HG02642 (cell line): Measurements from ENCODE around the gene TTC14.
"Not testable (repeated sequence)": the region's sequence is repeated elsewhere in the genome, so short reads cannot be mapped to it uniquely, and the experiment has no call there.

Source experiments
- ATAC-seq: cut with Tn5 transposase; IDR thresholded peaks from one replicate; pipeline ENCODE4 v1.9.1; 2021; ENCODE audit warnings: mild to moderate bottlenecking; ENCODE audit not compliant: unreplicated experiment, poor library complexity

Gene TTC14, protein sequence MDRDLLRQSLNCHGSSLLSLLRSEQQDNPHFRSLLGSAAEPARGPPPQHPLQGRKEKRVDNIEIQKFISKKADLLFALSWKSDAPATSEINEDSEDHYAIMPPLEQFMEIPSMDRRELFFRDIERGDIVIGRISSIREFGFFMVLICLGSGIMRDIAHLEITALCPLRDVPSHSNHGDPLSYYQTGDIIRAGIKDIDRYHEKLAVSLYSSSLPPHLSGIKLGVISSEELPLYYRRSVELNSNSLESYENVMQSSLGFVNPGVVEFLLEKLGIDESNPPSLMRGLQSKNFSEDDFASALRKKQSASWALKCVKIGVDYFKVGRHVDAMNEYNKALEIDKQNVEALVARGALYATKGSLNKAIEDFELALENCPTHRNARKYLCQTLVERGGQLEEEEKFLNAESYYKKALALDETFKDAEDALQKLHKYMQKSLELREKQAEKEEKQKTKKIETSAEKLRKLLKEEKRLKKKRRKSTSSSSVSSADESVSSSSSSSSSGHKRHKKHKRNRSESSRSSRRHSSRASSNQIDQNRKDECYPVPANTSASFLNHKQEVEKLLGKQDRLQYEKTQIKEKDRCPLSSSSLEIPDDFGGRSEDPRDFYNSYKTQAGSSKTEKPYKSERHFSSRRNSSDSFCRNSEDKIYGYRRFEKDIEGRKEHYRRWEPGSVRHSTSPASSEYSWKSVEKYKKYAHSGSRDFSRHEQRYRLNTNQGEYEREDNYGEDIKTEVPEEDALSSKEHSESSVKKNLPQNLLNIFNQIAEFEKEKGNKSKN

DNA sequence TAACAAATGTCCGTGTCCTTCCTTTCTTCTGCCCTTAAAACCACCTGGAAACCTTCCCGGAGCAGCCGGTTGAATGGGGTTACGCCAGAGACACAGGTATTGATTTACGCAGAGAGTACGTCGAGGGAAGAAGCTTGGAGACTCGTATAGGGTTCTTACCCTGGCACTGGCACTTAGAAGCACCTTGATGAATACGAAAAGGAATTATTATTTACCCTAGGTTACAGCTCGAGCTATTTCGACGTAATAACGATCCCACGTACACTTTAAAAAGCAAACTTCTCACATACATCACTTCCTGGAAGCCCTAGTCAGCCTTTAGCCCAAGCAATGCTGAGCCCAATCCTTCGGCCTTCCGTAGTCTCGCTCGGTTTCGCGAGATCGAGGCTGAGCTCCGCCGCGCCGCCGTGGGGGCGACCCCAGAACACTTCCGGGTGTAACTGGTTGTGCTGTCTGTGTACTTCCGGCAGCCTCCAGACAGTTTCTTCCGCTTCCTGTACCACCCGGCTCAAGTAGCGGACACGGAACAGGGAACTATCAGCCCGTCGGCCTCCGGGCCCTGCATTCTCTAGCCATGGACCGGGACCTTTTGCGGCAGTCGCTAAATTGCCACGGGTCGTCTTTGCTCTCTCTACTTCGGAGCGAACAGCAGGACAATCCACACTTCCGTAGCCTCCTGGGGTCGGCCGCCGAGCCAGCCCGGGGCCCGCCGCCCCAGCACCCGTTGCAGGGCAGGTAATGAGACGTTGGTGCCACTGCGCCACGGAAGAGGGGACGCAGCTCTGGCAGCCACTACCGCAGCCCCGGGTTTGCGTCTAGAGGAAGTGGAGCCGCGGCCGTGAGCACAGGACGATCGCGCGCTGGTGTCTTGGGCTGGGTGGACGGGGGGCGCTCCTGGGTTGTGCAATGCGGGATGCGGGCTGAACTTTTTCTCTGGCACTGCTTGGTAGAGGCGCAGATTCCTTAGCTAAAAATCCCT is at the start of gene TTC14:
Gene TTC14, plus strand, starts transcription at position 476 of the 979 bp plus-strand sequence. Its CDS starts 99 bp downstream, at position 575.
- peak; percentile 98 for ATAC-seq

DNA sequence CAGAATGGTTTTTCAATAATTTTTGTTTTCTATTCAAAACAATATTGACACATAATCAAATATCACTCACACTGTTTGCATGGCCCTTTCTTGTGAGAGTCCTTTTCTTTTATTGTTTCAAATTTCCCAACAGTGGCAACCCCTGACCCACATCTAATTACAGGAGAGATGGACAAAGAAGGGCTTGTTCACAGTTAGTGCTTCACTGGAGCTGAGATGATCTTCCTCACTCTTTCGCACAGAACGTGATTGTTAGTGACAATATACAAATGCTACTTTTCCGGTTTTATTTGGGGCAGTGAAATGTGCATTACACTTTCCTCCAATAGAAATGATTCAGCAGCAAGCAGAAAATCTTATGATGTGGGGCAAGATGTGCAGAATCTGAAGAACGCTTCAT is 38.6 kb upstream of the TTC14 start:
- no peak for ATAC-seq

DNA sequence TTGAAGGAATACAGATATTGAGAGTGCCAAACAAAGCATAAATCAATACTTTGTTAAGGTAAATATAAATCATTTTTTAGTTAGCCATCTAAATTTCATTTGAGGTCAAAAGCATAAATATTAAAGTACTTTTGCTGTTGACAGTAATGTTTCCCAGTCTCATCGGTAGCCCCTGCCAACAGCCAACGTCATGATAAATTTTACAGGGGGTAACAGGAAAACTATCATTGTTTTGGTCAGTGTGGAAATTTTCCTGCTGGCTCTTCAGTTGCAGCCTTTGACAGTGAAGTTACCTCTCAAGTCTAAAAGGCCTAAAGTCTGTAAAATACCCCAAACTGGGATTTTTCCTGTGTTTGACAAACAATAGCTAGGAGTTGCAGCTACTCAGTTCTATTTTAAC is 37.3 kb upstream of the TTC14 start:
- ATAC-seq: no peak

DNA sequence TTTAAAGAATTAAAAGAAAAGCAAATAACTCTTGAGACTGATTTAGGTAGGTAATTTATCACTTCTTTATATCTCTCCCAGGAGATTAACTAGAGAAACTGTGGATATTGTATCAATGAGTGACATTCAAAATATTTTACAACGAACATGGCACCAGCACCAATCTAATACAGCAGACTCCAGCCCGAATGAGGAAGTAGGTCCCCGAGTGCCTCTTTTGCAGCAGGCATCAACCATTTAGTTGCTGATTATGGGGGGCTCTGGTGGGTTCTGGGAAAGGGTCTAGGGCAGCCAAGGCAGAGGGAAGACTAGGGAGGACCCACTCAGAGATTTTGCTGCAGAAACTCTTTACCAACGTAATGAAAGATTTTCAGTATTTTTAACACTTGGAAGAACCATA is 31.7 kb upstream of the TTC14 start:
- ATAC-seq: no peak

DNA sequence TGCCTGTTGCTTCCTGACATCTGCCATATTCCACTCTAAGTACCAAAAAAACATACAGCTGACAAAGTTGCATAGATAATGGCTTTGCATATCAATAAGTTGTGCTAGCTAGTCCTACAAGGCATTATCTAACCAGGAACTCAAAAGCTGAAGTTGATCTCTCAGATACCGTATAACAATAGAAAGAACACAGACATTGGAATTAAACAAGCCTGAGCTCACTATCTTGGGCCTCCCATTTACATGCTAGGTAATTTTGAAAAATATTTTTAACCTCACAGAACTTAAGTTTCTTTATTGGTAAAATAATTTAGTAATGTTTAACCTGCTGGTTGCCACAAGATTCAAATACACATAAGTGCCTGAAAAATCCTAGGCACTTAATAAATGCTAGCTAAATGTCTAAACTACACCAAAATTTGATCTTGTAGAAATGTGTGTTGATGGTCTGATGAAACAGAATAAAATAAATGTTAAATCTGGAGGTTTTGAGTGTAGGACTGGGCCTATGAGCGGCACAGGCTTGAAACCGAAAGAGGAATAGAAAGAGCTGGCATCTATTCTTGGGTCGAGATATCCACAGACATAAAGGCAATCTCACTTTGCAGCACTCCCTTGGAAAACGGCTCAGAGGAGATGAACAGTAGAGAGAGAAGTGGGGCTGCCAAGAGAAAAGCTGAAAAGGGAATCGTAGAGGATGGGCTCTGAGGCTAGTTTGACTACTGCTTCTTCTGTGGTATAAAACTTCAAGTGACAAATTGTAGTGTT is 29.9 kb upstream of the TTC14 start:
- ATAC-seq: peak; percentile 87

DNA sequence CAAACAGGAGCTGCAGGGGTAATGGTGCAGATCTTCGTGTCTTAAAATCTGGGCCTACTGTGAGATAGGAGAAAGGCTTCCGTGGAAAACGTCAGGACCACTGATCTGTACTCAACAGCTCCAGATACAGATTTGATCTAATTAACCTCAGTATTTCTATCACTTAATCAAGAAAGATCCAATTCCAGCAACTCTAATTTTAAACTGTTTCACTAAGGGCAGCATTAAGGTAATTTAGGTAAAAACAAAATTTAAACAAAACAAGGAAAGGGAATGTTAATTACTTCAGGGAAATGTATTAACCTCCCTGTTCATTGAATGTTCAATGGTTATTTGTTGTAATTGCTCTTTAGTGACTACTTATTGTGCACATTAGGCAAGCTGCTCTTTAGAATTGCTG is 26.4 kb upstream of the TTC14 start:
- no peak for ATAC-seq

DNA sequence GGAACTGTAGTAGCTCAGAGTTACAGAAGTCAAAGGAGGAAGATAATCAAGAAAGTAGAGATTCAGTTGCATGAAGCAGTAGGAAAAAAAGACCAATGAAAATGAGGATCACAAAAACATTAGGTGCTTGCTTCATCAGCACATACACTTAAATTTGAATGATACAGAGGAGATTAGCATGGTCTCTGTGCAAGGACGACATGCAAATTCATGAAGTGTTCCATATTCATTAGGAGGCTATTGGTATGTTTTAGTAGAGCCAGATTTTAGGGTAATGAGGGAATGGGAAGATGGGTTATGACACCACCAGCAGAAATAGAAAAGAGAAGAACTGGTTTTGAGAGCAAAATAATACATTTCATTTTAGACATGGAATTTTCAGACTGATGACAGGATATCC is 21.0 kb upstream of the TTC14 start:
- no peak for ATAC-seq

DNA sequence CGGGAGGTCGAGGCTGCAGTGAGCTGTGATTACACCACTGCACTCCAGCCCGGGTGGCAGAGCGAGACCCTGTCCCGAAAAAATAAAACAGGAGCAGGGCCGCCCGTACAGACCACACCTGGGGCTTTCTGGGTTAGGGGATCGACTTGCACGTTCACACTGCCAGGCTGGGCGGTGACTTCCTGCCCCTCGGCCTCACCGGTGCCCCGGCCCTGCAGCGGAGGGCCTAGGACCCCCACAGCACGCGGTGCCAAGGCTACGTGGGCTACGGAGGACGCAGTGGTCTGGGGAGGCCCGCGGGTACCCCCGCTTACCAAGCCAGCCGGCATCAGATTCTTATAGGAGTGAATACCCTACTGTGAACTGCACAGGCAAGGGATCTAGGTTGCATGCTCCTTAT is 11.6 kb upstream of the TTC14 start:
- ATAC-seq: no peak

DNA sequence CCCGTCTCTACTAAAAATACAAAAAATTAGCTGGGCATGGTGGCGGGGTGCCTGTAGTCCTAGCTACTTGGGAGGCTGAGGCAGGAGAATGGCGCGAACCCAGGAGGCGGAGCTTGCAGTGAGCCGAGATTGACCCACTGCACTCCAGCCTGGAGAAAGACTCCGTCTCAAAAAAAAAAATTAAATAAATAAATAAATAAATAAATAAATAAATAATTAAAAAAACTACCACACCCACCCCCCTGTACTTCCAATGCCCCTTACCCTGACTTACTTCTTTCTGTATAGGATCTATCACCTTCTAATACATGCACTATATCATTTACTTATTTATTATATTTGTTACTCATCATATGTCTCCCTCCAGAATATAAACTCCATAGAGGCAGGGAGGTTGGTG is 8.3 kb upstream of the TTC14 start:
- not testable (repeated sequence) for ATAC-seq

DNA sequence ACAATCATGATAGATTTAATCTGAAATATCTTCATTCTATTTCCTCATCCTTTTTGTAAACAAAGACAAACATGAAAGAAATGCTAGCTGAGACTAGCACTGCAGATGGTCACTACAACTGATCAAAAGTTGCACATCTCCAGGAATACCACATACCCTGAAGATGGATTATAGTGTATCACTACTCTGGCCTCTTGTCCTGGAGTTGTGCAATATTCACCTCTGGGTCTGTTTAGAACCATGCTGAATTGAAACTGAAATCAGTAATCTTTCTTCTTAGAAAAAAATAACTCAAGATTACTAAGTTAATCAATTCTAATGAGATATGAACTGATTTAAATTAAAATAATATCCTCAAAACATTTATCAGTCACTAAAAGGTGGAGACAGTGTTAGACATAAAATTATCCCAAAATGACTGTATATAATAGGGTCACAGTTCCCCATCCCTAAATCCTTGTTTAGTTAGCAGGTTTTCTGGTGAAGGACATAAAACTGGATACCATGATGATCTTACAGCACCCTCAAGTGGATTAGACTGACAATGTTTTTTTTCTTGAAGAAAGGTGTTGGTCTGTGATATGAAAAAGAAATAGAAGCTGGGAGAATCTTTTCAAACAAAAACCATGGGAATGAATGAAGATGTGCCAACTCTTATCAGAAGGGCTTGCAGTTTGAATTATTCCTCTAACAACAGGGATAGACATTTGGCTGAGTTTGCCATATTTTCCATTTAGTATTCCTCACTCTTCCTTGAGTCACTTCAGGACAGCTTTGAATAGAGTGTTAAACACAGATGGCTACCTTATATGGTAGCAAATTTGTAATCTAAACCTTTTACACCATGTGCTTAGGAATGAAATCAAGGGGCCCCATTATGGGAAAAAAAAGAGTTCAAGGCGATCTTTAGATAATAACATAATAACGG is 7.1 kb upstream of the TTC14 start:
- ATAC-seq: no peak

DNA sequence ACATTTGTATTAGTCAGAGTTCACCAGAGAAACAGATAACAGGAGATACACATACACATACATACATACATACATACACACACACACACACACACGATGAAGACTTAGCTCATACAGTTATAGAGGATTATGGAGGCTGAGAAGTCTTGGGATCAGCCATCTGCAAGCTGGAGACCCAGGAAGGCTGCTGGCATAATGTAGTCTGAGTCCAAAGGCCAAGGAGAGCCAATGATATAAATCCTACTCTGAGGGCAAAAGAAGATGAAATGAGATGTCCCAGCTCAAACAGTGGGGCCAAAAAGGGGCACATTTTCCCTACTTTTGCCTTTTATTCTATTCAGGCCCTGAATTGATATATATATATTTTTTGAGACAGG is 6.4 kb upstream of the TTC14 start:
- ATAC-seq: no peak

DNA sequence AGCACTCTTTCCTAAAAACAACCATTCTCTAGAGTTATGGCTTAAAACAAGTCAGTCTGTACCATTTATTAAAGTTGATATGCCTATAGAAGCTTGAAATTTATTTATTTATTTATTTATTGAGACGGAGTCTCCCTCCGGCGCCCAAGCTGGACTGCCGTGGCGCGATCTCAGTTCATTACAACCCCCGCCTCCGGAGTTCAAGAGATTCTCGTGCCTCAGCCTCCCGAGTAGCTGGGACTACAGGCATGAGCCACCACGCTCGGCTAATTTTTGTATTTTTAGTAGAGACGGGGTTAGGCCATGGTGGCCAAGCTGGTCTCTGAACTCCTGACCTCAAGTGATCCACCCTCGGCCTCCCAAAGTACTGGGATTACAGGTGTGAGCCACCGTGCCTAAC is 1.5 kb upstream of the TTC14 start:
- no peak for ATAC-seq

DNA sequence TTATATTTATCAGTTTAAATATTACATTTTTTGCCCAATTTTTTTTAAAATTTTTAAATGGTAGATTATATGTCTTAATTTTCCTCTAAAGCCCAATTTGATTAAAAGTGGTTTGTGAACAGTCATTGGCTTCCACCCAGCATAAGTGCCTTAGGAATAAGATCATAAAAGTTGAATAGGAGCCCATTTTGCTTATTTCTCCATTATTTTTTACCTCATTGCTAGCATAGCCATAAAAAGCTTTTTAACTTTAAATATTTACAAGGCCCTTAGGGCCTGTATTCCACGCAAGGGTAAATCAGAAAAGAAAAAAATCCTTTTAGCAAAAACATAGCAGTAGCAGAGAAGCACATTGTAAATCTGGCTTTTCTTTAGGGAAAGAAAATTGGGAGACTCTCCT is 9.0 kb downstream of the TTC14 start:
- no peak for ATAC-seq

DNA sequence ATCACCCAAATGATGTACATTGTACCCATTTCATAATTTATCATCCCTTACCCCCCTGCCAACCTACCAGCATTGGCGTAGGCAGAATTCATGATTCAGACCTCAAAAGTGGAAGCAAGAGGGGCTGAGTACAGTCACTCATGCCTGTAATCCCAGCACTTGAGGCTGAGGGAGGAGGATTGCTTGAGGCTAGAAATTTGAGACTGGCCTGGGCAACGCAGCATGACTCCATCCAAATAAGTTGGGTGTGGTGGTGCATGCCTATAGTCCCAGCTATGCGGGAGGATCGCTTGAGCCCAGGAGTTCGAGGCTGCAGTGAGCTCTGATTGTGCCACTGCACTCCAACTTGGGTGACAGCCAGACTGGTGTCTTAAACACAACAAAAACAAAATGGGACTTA is 10.4 kb downstream of the TTC14 start:
- ATAC-seq: no peak

DNA sequence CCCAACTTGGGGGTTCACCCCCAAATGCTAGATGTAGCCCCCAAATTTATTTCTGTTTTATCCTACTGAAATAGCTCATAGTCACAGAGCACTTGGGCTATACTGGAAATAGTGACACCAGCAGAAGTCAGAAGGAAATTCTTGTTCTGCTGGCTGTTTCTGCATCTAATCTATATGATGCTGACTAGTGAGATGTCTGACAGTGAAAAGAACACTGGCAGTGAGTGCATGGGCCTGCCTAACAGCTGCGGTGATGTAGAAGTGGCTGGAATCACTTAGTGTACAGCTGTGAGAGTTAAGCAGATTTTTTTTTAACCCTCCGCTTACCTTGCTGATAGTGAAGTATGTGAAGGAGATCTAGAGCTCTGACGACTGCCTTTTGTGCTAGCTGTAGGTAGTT is 14.0 kb downstream of the TTC14 start:
- ATAC-seq: no peak

DNA sequence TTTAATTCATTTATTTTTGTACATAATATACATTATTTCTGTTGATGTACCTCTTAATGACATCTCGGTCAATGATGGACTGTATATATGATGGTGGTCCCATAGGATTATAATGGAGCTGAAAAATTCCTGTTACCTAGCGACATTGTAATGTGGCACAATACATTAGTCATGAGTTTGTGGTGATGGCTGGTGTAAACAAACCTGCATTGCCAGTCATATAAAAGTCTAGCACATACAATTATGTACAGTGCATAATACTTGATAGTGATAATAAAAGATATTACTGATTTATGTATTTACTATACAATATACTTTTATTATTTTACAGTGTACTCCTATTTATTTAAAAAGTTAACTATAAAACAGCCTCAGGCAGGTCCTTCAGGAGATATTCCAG is 15.1 kb downstream of the TTC14 start:
- ATAC-seq: no peak

DNA sequence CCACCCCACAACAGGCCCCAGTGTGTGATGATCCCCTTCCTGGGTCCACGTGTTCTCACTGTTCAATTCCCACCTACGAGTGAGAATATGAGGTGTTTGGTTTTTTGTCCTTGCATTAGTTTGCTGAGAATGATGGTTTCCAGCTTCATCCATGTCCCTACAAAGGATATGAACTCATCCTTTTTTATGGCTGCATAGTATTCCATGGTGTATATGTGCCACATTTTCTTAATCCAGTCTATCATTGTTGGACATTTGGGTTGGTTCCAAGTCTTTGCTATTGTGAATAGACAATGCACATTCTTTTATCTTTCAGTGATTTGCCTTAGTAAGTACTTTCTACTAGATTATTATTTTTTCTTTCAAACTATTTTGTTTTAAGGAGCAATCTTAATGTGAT is 16.6 kb downstream of the TTC14 start:
- ATAC-seq: not testable (repeated sequence)

DNA sequence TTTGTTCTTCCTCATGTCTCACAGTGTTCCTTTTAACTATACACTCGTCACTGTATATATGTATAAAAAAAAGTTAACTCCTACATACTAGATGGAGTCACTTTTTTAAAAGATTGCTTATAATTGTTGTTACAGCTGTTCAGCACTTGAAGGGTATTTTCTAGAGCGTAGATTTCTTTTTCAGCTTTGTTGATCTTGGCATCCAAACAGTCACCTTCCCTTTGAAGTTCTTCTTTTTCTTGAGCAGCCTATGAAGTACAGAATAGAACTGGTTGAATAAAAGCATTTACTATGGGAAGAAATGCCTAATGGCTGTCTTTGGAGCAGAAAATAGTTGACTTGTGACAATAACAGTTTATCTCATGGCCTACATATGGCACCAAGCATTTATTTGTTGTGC is 17.8 kb downstream of the TTC14 start:
- ATAC-seq: no peak

DNA sequence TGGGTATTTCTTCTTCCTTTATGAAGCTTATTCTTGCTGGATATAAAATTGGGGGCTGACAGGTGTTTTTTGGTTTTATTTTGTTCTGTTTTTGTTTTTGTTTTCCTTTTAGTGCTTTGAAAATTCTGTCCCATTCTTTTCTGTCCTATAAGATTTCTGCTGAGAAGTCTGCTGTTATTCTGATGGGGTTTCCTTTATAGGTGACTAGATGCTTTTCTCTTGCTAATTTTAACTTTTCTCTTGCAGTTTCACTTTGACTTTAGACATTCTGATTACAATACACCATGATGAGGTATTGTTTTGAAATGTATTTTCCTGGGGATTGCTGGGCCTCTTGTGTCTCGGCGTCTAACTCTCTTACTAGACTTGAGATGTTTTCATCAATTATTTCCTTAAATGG is 22.8 kb downstream of the TTC14 start:
- ATAC-seq: peak; percentile 44
